ENCODE results near the gene MICB.
A peak's percentile ranks its signal among the peaks of the same experiment; 100 is the strongest.

DNA sequence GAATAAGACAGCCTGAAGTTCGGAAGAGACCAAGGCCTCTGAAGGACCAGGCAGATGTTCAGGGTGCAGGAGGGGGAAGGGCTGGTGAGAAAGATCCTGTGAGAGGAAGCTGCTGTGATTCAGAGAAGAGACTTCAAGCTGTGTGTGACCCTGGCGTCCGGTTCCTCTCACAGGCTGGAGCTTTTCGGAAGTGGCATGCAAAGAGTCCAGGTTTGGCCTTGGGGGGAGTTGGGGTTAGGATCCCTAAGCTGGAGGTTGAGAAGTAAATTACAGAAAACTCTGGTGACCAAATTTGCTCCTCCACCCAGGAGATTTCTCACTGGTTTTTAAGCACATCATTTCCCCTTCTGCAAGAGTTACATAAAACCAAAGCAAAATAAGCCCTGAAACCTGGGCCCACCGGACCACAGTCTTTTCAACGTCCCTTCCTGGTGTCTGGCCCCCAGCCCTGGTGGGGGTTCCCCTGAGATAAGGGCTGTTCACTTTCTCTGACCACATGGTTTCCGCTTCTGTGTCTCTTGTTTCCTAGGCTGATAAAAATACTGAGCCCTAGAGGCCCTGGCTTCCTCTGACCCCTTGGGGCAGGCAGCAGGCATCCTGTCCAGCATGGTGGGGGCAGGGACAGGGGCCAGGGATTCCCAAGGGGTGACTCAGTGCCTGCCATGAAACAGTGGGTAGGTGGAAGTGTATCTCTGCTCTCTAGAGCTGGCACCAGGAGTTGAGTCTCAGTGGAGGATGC lies 62.2 kb downstream of the MICB start:
- TF ChIP-seq, protein P1, sequence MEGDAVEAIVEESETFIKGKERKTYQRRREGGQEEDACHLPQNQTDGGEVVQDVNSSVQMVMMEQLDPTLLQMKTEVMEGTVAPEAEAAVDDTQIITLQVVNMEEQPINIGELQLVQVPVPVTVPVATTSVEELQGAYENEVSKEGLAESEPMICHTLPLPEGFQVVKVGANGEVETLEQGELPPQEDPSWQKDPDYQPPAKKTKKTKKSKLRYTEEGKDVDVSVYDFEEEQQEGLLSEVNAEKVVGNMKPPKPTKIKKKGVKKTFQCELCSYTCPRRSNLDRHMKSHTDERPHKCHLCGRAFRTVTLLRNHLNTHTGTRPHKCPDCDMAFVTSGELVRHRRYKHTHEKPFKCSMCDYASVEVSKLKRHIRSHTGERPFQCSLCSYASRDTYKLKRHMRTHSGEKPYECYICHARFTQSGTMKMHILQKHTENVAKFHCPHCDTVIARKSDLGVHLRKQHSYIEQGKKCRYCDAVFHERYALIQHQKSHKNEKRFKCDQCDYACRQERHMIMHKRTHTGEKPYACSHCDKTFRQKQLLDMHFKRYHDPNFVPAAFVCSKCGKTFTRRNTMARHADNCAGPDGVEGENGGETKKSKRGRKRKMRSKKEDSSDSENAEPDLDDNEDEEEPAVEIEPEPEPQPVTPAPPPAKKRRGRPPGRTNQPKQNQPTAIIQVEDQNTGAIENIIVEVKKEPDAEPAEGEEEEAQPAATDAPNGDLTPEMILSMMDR (conservative IDR thresholded peaks at IDR 0.05; ENCODE audit: low read length), result no peak
- 0 out of 2 replicates have a peak, but pooled peaks have one; percentile 12 for TF ChIP-seq EZH2phosphoT487 (IDR thresholded peaks at IDR 0.05; ENCODE audit: borderline replicate concordance)
